PC-9 (cell line): Measurements from ENCODE around the gene TSHZ2. TPM values are rescaled to one million over a fixed set of nuclear protein-coding genes. Genes with fewer than 3 reads are reported as not detected.

Source experiments
- BruUV-seq: library from RNA; stranded (reverse); fragments of 400-500 nt; replicated peaks from 2 replicates; lab custom pipeline; 2021; lab: Mats Ljungman, UMichigan
- CTCF ChIA-PET: fragments of 300-600 bp; sonication (Branson Sonifier 250); formaldehyde crosslinking; loops from one replicate; lab custom pipeline; 2022; ENCODE audit warnings: antibody characterized with exemption; lab: Charles Lee
- POLR2A ChIA-PET: fragments of 300-600 bp; sonication (Branson Sonifier 250); formaldehyde crosslinking; loops from one replicate; lab custom pipeline; 2022; ENCODE audit warnings: antibody characterized with exemption; ENCODE audit not compliant: unreplicated experiment; lab: Charles Lee
- DNase-seq, 2 experiments: peaks; one replicate each; pipeline versions ENCODE4 v3.0.0 to v3.0.0-alpha.2; 2015 to 2022; ENCODE audit warnings: mixed read lengths in 1 of 2
- H2AFZ ChIP-seq: fragments of 200-600 bp; sonication (generic); 2 replicates; pipeline ENCODE4 v1.8.1; 2017; ENCODE audit warnings: antibody characterized with exemption
- H3F3A ChIP-seq: fragments of 200-600 bp; sonication (generic); 2 replicates; pipeline ENCODE4 v1.8.1; 2017; ENCODE audit warnings: antibody characterized with exemption, mild to moderate bottlenecking, low read depth; ENCODE audit not compliant: insufficient read depth
- H3K27ac ChIP-seq: fragments of 200-600 bp; sonication (generic); 2 replicates; pipeline ENCODE4 v1.6.1; 2016; ENCODE audit warnings: mixed run types
- H3K27me3 ChIP-seq: fragments of 200-600 bp; sonication (generic); 2 replicates; pipeline ENCODE4 v1.6.1; 2016; ENCODE audit warnings: low read depth, mixed run types; ENCODE audit not compliant: insufficient read depth
- H3K36me3 ChIP-seq: fragments of 200-600 bp; sonication (generic); 2 replicates; pipeline ENCODE4 v1.6.1; 2016; ENCODE audit warnings: low read depth, mixed run types
- H3K4me1 ChIP-seq: fragments of 200-600 bp; sonication (generic); replicated peaks from 2 replicates; pipeline ENCODE4 v1.6.1; 2016; ENCODE audit warnings: mixed run types; ENCODE audit not compliant: insufficient read depth
- H3K4me2 ChIP-seq: fragments of 200-600 bp; sonication (generic); 2 replicates; pipeline ENCODE4 v1.6.1; 2017; ENCODE audit warnings: mixed run types
- H3K4me3 ChIP-seq: fragments of 200-600 bp; sonication (generic); 2 replicates; pipeline ENCODE4 v1.6.1; 2016; ENCODE audit warnings: mixed run types
- H3K79me2 ChIP-seq: fragments of 200-600 bp; sonication (generic); 2 replicates; pipeline ENCODE4 v1.6.1; 2017; ENCODE audit warnings: low read depth, mixed run types
- H3K9me2 ChIP-seq: fragments of 200-600 bp; sonication (generic); 2 replicates; pipeline ENCODE4 v1.8.1; 2017; ENCODE audit warnings: mild to moderate bottlenecking; ENCODE audit not compliant: insufficient read depth
- H3K9me3 ChIP-seq: fragments of 200-600 bp; sonication (generic); 2 replicates; pipeline ENCODE4 v1.8.1; 2016; ENCODE audit warnings: low read depth; ENCODE audit not compliant: insufficient read depth
- H4K20me1 ChIP-seq: fragments of 200-600 bp; sonication (generic); 2 replicates; pipeline ENCODE4 v1.8.1; 2017; ENCODE audit not compliant: insufficient read depth
- EZH2 ChIP-seq: fragments of 200-600 bp; sonication (generic); IDR thresholded peaks from 2 replicates; pipeline ENCODE4 v1.8.0; 2017; ENCODE audit warnings: antibody characterized with exemption, low read depth
- intact Hi-C: fragments of 100-400 bp; cut with micrococcal nuclease; formaldehyde crosslinking; loops from one replicate; pipeline ENCODE4 v1.10.0; 2022; ENCODE audit not compliant: unreplicated experiment
- total RNA-seq: library from RNA; stranded (reverse); gene quantifications from 2 replicates; pipeline ENCODE4 v1.2.3, GENCODE V29; 2021
- TF ChIP-seq, protein P1 (sequence below): fragments of 200-600 bp; sonication (generic); conservative IDR thresholded peaks from 2 replicates; pipeline ENCODE4 v1.6.1; 2017; ENCODE audit warnings: mixed run types, antibody characterized with exemption, mild to moderate bottlenecking, moderate library complexity

TSHZ2 gene
- total RNA-seq, 1 experiment from 2014 or later: not detected

- Histone ChIP-seq H3K4me3 (no peak overlapping the region), H3K4me2 (no peak overlapping the region), H3K9me2 (no peaks in the 10 kb centered on the region), H3K27ac (no peak overlapping the region), H3K36me3 (no peaks in the 10 kb centered on the region), H3K9me3 (no peaks in the 10 kb centered on the region), H4K20me1 (no peaks in the 10 kb centered on the region), H3F3A (no peaks in the 10 kb centered on the region), H3K4me1 (no peaks in the 10 kb centered on the region), H2AFZ (no peak overlapping the region), H3K79me2 (no peaks in the 10 kb centered on the region), H3K27me3 (peaks cover 93% of the 10 kb centered on the region)
- CTCF ChIA-PET: no interaction called here
- TF ChIP-seq, protein P1, sequence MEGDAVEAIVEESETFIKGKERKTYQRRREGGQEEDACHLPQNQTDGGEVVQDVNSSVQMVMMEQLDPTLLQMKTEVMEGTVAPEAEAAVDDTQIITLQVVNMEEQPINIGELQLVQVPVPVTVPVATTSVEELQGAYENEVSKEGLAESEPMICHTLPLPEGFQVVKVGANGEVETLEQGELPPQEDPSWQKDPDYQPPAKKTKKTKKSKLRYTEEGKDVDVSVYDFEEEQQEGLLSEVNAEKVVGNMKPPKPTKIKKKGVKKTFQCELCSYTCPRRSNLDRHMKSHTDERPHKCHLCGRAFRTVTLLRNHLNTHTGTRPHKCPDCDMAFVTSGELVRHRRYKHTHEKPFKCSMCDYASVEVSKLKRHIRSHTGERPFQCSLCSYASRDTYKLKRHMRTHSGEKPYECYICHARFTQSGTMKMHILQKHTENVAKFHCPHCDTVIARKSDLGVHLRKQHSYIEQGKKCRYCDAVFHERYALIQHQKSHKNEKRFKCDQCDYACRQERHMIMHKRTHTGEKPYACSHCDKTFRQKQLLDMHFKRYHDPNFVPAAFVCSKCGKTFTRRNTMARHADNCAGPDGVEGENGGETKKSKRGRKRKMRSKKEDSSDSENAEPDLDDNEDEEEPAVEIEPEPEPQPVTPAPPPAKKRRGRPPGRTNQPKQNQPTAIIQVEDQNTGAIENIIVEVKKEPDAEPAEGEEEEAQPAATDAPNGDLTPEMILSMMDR: no peak
- TF ChIP-seq EZH2: no peak
- no peak for DNase-seq
- POLR2A ChIA-PET: no interaction called here
- intact Hi-C loops: no loop called here
- no TSS peak for BruUV-seq
These were observed 447.7 kb downstream of the TSHZ2 start for GRCh38 chr20:53419693-53420460.

DNA sequence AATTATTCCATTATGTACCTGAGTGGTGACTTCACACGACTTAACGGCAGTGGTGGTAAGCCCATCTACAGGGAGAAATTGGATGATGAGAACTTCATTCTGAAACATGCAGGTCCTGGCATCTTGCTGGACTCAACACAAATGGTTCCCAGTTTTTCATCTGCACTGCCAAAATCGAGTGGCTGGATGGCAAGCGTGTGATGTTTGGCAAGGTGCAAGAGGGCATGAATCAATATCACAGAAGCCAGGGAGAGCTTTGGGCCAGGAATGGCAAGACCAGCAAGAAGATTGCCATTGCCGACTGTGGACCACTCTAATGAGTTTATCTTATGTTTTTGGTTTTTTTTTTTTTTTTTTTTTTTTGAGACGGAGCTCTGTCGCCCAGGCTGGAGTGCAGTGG is 449.2 kb downstream of the TSHZ2 start:
- no peaks in the 10 kb centered on the region for H3F3A ChIP-seq
- H3K9me3 ChIP-seq: no peaks in the 10 kb centered on the region
- intact Hi-C loops: no loop called here
- no peaks in the 10 kb centered on the region for H3K9me2 ChIP-seq
- H2AFZ ChIP-seq: no peak overlapping the region
- TF ChIP-seq EZH2: no peak
- TF ChIP-seq, protein P1: no peak
- H3K36me3 ChIP-seq: no peaks in the 10 kb centered on the region
- no TSS peak for BruUV-seq
- H3K79me2 ChIP-seq: no peaks in the 10 kb centered on the region
- ChIA-PET CTCF (no interaction called here), POLR2A (no interaction called here)
- H3K27me3 ChIP-seq: peaks cover 97% of the 10 kb centered on the region
- H3K4me3 ChIP-seq: no peak overlapping the region
- no peaks in the 10 kb centered on the region for H3K4me1 ChIP-seq
- no peaks in the 10 kb centered on the region for H4K20me1 ChIP-seq
- H3K27ac ChIP-seq: no peak overlapping the region
- H3K4me2 ChIP-seq: no peak overlapping the region
- no peak for DNase-seq

GRCh38 chr20:53422039-53422438 is 449.9 kb downstream of the TSHZ2 start:
- no peak overlapping the region for H3K27ac ChIP-seq
- H3K4me2 ChIP-seq: no peak overlapping the region
- H4K20me1 ChIP-seq: no peaks in the 10 kb centered on the region
- H3K79me2 ChIP-seq: no peaks in the 10 kb centered on the region
- no peaks in the 10 kb centered on the region for H3K9me2 ChIP-seq
- no peak for DNase-seq
- CTCF ChIA-PET: no interaction called here
- no peaks in the 10 kb centered on the region for H3K36me3 ChIP-seq
- no peaks in the 10 kb centered on the region for H3F3A ChIP-seq
- intact Hi-C loops: no loop called here
- H3K27me3 ChIP-seq: peaks cover 97% of the 10 kb centered on the region
- no peak overlapping the region for H2AFZ ChIP-seq
- H3K4me1 ChIP-seq: no peaks in the 10 kb centered on the region
- POLR2A ChIA-PET: no interaction called here
- no peaks in the 10 kb centered on the region for H3K9me3 ChIP-seq
- TF ChIP-seq, protein P1: no peak
- no peak for TF ChIP-seq EZH2
- BruUV-seq: no TSS peak
- H3K4me3 ChIP-seq: no peak overlapping the region
